ENCODE results near the gene IL1RL2. TPM values are rescaled to one million over a fixed set of nuclear protein-coding genes. Genes with fewer than 3 reads are reported as not detected.
A peak's percentile ranks its signal among the peaks of the same experiment; 100 is the strongest.

Gene IL1RL2
- total RNA-seq, 4 donors from 2014 or later, result 0.35 to 0.49 TPM; not detected in 2

- TF ChIP-seq POLR2A (IDR thresholded peaks at IDR 0.05), result no peak
- no peak for TF ChIP-seq CTCF (IDR thresholded peaks at IDR 0.05 in 4 of 5, conservative IDR thresholded peaks at IDR 0.05 in 1 of 5)
- intact Hi-C loops (cut with DNase I; ENCODE audit: low total_unique reads), result no loop called here
- ATAC-seq, result no peak
- Histone ChIP-seq H3K27me3 (no peaks in the 10 kb centered on the region), H3K27ac (peak overlapping the region; percentile 85 to 96 (median 92)), H3K4me1 (peaks cover 20 to 38% of the 10 kb centered on the region in 2 donors), H3K4me3 (no peak overlapping the region), H3K9me3 (no peaks in the 10 kb centered on the region), H3K36me3 (no peaks in the 10 kb centered on the region)
- in situ Hi-C loops (cut with MboI; ENCODE audit: low sequenced_read_pairs in 4 of 4), result no loop called here
- DNase-seq, result no peak
Measured at GRCh38 chr2:102229141-102229769, 42.4 kb downstream of the IL1RL2 start.

- intact Hi-C loops (cut with DNase I; ENCODE audit: low total_unique reads) (no loop called here), in situ Hi-C loops (cut with MboI; ENCODE audit: low sequenced_read_pairs in 4 of 4) (loop anchor here in 1 of 4 donors (10.0 kb wide), 1 partner anchor 46 kb away; the partner anchor contains the start of gene IL1RL2)
- H3K9me3 ChIP-seq, result no peaks in the 10 kb centered on the region
Measured at GRCh38 chr2:102230410-102230909, 43.6 kb downstream of the IL1RL2 start.

GRCh38 chr2:102233132-102233884 is 46.5 kb downstream of the IL1RL2 start:
- Histone ChIP-seq H3K36me3 (no peaks in the 10 kb centered on the region), H3K27me3 (no peaks in the 10 kb centered on the region), H3K4me3 (no peak overlapping the region), H3K27ac (no peak overlapping the region), H3K9me3 (no peaks in the 10 kb centered on the region), H3K4me1 (peaks cover 6 to 18% of the 10 kb centered on the region in 2 donors)
- ATAC-seq (no peak), DNase-seq (no peak)
- no peak for TF ChIP-seq CTCF (IDR thresholded peaks at IDR 0.05 in 4 of 5, conservative IDR thresholded peaks at IDR 0.05 in 1 of 5)
- TF ChIP-seq POLR2A (IDR thresholded peaks at IDR 0.05), result no peak
- in situ Hi-C loops (cut with MboI; ENCODE audit: low sequenced_read_pairs in 4 of 4) (loop anchor here in 1 of 4 donors (10.0 kb wide), 1 partner anchor 49 kb away; the partner anchor contains the start of gene IL1RL2), intact Hi-C loops (cut with DNase I; ENCODE audit: low total_unique reads) (no loop called here)

More at GRCh38 chr2:102230410-102230909, 43.6 kb downstream of the IL1RL2 start:
- no peaks in the 10 kb centered on the region for H3K36me3 ChIP-seq
- TF ChIP-seq CTCF (IDR thresholded peaks at IDR 0.05 in 4 of 5, conservative IDR thresholded peaks at IDR 0.05 in 1 of 5) (no peak), POLR2A (IDR thresholded peaks at IDR 0.05) (no peak)
- ATAC-seq (no peak), DNase-seq (no peak)
- H3K4me3 ChIP-seq, result no peak overlapping the region
- H3K4me1 ChIP-seq, result peaks cover 20 to 38% of the 10 kb centered on the region in 2 donors
- H3K27me3 ChIP-seq, result no peaks in the 10 kb centered on the region
- peak overlapping the region in 2 of 4 donors; percentile 85 to 96 for H3K27ac ChIP-seq

GRCh38 chr2:102235042-102235473 is 48.2 kb downstream of the IL1RL2 start:
- peaks cover 0 to 8% of the 10 kb centered on the region in 2 donors for H3K4me1 ChIP-seq
- no peaks in the 10 kb centered on the region for H3K36me3 ChIP-seq
- in situ Hi-C loops (cut with MboI; ENCODE audit: low sequenced_read_pairs in 4 of 4), result loop anchor here in 1 of 4 donors (5.0 to 10.0 kb wide), 2 partner anchors 50 to 213 kb away; partner anchors contain the start of gene IL1RL2
- no peaks in the 10 kb centered on the region for H3K9me3 ChIP-seq
- H3K27me3 ChIP-seq, result no peaks in the 10 kb centered on the region
- ATAC-seq (no peak), DNase-seq (no peak)
- TF ChIP-seq POLR2A (IDR thresholded peaks at IDR 0.05) (no peak), CTCF (IDR thresholded peaks at IDR 0.05 in 4 of 5, conservative IDR thresholded peaks at IDR 0.05 in 1 of 5) (no peak)
- H3K27ac ChIP-seq, result no peak overlapping the region
- intact Hi-C loops (cut with DNase I; ENCODE audit: low total_unique reads), result no loop called here
- no peak overlapping the region for H3K4me3 ChIP-seq

All from gastrocnemius medialis (tissue), 4 donors.